ENCODE data around the gene PTPRE. TPM values are rescaled to one million over a fixed set of nuclear protein-coding genes. Genes with fewer than 3 reads are reported as not detected.

The PTPRE gene
- total RNA-seq, 1 donor from 2014 or later, result 19.8 TPM

DNA sequence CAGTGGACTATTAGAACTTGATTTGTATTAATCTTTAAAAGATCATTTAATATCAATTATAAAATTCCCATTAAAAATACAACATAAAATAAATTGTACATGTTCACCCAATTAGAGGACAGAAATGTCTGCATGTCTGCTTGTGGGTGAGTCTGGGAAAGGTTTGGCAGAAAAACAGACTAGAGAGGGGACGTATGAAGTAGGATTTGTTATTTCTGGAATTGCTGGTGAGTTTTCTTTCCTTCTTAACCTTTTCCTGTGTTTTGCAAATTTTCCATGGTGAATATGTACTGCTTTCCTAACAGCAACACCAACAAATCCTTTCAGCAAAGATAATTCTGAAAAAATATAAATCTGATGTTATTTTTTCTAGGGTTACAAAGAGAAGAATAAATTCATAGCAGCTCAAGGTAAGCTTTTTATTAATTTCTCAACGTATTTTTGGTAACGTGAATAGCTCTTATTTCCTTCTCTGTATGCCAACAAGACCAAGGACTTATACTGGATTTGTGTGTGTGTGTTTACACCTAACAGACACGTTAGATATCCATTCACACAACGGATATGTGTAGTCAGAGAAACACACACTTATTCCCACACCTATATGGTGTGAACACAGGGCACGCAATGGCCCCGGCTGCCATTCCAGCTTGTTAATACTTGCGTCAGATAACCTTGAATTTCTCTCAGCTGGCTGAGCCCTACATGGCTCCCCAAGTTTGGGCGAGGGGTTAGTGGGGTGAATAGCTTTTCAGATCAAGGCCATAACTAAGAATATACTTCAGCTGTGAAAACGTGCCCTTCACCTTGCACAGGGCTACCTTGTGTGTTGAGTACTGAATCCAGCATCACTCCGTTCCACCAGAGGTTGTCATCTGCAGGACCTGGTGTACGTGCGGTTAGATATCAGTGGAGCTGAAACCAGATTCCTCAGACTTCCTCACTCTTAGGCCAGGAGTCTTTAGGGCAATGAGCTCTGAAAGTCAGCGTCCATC lies 154.7 kb downstream of the PTPRE start:
- no peak for DNase-seq

DNA sequence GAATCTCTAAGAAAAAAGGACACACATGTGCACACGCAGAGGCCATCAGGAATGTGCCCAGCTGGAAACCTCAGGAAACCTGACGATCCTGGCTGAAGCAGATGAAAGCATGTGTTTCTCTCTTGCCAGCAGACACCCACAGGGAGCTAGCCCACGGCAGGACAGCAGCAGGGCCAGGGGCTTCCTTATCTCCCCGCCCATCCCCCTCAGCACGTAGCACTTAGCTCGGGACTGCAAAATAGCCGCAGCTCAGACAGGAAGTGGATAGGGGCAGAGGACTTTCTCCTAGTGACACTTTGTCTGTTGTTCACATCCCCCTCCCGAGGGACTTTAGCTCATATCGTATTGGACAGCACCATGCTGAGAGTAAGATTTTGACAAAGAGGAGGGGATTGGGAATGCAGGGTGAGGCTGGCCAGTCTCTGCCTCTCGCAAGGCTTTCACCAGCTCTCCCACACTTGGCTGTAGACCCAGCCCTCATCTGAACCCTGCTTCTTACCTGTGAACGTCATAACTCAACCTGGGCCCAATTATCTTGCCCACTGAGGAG lies 155.5 kb downstream of the PTPRE start:
- no peak for DNase-seq

DNA sequence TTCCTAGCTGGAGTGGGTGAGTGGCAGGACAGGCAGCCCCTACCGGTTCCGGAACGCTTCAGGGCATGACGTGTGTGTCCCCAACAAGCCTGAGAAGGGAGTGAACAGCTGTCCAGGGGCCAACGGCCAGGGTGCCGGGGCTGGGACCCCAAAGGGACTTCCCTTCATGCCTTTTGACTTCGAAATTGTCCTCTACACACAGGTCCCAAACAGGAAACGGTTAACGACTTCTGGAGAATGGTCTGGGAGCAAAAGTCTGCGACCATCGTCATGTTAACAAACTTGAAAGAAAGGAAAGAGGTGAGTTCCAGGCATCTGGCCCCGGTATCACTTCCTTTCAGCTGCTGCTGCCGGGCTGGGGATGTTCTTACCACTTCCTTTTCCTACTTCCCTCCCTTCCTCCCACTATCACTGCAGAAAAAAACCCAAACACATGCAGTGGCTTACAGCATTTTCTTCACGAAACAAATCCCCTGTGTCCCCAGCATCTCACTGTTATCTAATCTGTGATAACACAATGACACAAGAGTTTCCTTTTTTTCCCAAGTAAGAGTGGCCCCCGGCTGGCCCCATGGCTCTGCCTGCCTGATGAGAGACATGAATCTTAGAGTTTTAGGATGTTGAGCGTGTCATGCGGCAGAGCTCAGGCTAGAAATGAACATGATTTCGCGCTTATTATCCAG lies 156.1 kb downstream of the PTPRE start:
- no peak for DNase-seq

DNA sequence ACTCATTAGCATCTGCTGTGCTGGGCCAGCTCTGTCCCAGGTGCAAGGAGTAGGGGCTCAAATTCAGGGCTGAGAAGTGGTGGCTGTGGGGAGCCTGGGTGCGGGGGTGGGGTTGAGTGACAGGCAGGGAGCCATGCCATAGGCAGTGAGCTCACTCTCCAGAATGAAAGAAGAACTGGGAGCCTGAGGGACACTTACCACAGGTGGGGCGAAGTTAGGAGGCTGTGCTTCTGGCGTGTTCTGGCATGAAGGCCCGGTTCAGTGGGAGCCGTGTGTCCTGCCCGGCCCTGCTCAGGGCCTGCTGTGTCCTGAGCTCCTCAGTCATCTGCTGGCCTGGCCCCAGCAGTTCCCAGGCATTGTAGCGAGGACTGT lies 156.8 kb downstream of the PTPRE start:
- DNase-seq, result no peak

- DNase-seq, result peak; percentile 83
Measured at GRCh38 chr10:128064108-128064969, 157.4 kb downstream of the PTPRE start.

DNA sequence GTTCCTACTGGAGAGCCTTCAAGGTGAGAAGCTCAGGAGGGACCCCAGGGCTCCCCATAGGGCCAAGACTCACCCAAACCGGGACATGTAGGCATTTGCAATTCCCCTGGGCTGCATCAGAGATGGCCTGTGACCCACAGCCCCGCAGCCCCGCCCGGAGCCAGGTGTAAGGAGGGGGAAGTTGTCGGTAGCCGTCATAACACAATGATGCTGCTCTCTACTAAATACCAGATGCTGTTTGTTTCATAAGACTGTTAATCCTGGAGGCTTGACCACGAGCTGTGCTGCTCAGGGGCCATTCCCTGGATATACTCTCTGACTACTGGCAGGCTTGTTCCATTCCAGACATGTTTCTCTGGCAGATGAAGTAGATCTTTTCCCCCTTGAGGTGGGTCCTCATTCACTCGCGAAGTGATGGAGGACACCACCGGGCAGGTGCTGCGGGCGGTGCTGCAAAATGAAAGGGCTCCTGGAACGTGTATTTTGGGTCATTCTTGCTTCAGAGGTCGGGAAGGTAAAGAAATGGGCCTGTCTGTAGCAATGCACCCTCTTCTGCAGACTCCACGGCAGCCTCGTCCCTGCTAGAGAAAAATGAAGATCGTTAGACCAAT lies 158.2 kb downstream of the PTPRE start:
- DNase-seq, result no peak

DNA sequence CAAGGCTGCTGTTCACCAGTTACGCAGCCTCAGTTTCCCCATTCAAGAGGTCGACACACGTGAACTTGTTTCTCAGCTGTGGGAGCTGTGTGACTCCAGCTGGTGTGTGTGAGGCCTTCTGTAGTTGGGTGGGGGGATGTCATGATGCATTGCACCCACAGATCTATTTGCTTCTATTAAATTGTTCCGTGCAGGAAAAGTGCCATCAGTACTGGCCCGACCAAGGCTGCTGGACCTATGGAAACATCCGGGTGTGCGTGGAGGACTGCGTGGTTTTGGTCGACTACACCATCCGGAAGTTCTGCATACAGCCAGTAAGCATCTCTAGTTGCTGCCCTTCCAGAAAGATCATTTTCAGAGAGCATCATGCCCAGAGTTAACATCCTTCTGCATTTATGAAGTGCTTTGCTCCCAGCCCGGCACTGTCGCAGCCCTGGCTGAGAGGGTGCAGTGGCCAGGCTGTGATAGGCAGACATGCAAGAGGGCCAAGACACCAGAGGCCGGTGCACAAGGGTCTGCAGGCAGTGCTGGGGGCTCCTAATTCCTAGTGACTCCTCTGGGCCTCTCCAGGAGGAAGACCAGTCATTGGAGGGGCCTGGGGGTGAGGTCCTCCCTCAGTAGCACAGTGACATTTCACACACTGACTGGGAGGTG lies 159.1 kb downstream of the PTPRE start:
- no peak for DNase-seq

DNA sequence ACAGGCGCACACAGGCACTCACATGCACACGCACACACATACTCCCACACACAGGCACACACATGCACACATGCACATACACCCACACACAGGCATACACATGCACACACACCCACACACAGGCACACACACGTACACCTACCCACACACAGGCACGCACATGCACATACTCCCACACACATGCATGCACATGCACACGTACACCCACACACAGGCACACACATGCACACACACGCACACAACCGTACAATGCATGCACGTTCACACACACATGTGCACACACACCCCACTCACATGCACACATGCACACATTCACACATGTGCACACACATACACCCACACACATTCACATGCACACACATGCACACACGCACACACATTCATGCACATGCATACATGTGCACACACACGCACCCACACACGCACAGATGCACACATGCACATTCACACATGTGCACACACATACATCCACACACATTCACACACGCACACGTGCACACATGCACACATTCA lies 160.0 kb downstream of the PTPRE start:
- DNase-seq, result no peak

DNA sequence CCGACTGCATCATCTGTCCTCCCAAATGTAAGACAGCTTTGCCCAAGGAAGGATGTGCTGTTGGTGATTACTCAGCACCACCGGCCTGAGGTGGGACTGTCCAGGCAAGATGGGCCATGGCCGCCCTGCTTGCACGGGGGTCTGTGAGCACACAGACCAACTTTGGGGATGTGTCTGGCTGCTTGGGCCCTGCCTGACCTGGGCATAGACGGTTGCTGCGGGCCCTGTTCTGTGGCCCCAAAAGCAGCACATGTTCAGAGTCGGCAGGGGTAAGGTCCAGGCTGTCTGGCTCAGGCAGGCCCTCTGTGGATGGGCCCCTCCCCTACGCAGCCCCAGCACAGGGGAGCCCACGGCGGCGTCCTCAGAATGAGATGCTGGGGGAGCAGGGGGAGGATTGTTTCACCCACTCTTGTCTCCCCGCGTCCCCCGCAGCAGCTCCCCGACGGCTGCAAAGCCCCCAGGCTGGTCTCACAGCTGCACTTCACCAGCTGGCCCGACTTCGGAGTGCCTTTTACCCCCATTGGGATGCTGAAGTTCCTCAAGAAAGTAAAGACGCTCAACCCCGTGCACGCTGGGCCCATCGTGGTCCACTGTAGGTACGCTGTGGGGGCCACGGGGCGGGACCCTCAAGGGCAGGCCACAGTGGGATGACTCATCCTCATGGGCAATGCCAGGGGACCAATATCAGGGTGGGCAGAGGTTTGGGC lies 160.9 kb downstream of the PTPRE start:
- DNase-seq, result no peak

DNA sequence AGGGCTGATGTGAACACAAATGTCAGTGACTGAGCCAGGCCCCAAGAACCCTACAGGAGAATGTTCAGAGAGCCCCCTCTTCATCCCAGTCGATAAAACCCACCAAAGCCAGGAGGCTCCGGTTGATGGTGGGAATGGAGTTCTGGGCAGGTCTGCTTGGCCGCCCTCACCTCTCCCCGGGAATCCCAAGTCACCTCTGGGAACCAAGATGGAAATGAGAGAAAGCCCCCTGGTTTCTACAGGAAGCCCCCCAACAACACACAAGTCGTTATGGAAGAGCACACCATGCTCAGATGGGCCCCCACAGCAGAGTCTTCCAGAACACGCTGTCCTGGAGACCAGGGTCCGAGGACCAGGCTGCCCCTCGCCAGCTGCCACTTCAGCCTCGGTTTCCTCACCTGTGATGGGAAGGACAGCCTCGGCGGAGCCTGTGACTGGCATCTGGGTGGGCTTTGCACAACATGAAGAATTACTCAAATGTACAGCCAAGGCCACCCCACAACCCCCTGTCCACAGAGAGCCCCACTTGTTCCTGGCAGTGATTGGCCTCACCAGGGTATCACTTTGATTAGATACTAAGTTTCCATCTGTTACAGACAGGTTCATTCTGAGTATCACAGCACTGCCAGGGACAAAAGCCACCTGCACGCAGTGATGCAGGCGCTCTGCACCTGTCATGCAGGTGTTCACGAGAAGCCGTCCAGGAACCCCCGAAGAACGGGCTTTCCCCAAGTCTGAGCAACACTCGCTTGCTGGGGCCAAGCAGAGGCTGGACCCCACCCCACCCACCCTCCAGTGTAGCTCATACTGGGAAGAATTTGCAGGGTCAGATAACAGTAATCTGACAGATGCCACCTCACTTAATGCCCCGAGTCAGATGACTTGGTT lies 161.7 kb downstream of the PTPRE start:
- DNase-seq, result no peak

DNA sequence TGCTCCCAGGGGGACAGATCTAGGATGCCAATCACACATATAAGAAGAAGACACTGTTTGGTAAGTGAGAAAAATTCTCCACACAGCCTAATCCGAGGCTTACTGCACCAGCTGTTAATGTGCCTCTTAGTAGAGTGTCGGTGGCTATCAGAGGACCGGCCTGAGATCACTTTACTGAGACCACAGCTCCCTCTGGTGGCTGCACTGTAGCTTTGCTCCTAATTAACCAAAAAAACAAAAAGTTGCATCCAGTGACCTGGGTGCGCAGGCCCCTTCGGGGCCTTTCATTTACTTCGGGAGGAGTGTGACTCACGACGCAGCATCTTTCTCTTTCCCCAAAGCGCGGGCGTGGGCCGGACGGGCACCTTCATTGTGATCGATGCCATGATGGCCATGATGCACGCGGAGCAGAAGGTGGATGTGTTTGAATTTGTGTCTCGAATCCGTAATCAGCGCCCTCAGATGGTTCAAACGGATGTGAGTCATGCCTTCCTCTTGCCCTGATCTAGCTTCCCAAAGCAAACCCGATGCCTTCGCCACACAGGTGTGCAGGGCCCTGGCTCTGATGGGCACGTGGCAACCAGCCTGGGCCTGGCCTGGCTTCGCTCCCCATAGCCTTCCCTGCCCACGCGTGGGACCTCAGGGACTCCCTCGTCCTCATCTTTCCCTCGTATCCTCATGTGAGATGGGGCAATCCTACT lies 162.6 kb downstream of the PTPRE start:
- peak; percentile 68 for DNase-seq

DNA sequence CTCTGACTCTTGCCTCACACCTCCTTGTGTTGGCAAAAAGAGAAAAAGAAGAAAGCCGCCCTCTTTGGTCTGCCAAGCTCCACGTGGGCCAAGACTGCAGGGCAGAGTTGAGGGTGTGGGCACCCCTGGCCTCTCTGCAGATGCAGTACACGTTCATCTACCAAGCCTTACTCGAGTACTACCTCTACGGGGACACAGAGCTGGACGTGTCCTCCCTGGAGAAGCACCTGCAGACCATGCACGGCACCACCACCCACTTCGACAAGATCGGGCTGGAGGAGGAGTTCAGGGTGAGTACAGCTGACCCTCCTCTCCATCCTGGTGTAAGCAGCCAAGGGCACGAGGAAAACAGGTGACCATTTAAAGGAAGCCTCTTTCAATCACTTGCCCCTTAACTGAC lies 163.3 kb downstream of the PTPRE start:
- no peak for DNase-seq

- DNase-seq, result no peak
Measured at GRCh38 chr10:128070721-128071416, 164.0 kb downstream of the PTPRE start.

DNA sequence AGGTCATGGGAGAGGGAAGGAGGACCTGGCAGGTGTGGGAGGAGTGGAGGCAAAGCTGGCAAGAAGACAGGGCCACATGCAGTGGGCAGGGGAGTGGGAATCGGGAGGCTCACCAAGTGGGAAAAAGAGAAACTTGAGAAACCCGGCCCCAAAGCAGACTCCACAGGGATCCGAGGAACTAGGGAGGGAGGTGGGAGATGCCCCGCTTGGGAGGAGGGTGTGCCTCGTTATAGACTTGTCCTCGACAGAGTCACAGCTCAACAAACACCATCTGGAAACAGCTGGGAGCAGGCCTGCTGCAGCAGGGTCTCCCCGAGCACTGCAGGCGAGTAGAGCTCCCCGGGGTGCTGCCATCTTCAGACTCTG lies 164.5 kb downstream of the PTPRE start:
- no peak for DNase-seq

- DNase-seq, result no peak
Measured at GRCh38 chr10:128072046-128072445, 165.1 kb downstream of the PTPRE start.

- DNase-seq, result no peak
Measured at GRCh38 chr10:128072941-128073645, 166.2 kb downstream of the PTPRE start.

DNA sequence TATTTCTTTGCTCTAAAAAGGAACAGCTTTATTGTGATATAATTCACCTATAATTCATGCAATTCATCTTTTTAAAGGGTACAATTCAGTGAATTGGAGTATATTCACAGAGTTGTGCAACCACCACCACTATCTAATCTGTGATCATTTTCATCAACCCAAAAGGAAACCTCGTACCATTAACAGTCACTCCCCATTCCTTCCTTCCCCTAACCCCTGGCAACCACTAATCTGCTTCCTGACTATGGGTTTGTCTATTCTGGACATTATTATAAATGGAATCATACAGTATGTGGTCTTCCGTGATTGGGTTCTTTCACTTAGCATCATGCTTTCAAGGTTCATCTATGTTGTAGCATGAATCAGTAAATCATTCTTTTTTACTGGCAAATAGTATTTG lies 167.0 kb downstream of the PTPRE start:
- DNase-seq, result no peak
